ENCODE measurements around the gene CCDC127.

- no peak for TF ChIP-seq CTCF (IDR thresholded peaks at IDR 0.05; ENCODE audit: borderline replicate concordance, extremely low read depth, low read length, poor library complexity, severe bottlenecking)
- TF ChIP-seq EZH2 (IDR thresholded peaks at IDR 0.05; ENCODE audit: borderline replicate concordance, low read depth, low read length, severe bottlenecking) = no peak
Measured at GRCh38 chr5:159448-160172, 58.3 kb downstream of the CCDC127 start.
